Nephron progenitor cell (in vitro differentiated cells): ENCODE measurements around the gene KRTAP5-5.
"Not testable (repeated sequence)": the region's sequence is repeated elsewhere in the genome, so short reads cannot be mapped to it uniquely, and the experiment has no call there.

ENCODE experiments used
- DNase-seq: peaks from one replicate; pipeline ENCODE4 v3.0.0; 2021
- H3K27ac Mint-ChIP-seq: 2 replicates; pipeline ENCODE4 v1.8.0; 2021; ENCODE audit warnings: mild to moderate bottlenecking, moderate library complexity, mixed read lengths
- H3K27me3 Mint-ChIP-seq: 2 replicates; pipeline ENCODE4 v1.8.0; 2021; ENCODE audit warnings: mild to moderate bottlenecking, low read depth, mixed read lengths; ENCODE audit not compliant: poor library complexity
- H3K36me3 Mint-ChIP-seq: 2 replicates; pipeline ENCODE4 v1.8.0; 2021; ENCODE audit warnings: low read depth, mixed read lengths
- H3K4me1 Mint-ChIP-seq: 2 replicates; pipeline ENCODE4 v1.8.0; 2021; ENCODE audit warnings: mixed read lengths
- H3K4me3 Mint-ChIP-seq: 2 replicates; pipeline ENCODE4 v1.8.0; 2021; ENCODE audit warnings: mild to moderate bottlenecking, moderate library complexity, mixed read lengths
- H3K9me3 Mint-ChIP-seq: 2 replicates; pipeline ENCODE4 v1.8.0; 2021; ENCODE audit warnings: mild to moderate bottlenecking, moderate library complexity, mixed read lengths
- TF ChIP-seq, protein P1 (sequence below): fragments of 200-600 bp; sonication (generic); IDR thresholded peaks from 2 replicates; pipeline ENCODE4 v1.5.0; 2021; ENCODE audit warnings: antibody characterized with exemption

Gene KRTAP5-5

GRCh38 chr11:1645357-1645821 is 15.8 kb downstream of the KRTAP5-5 start:
- no peak overlapping the region for H3K27ac Mint-ChIP-seq
- no peaks in the 10 kb centered on the region for H3K36me3 Mint-ChIP-seq
- TF ChIP-seq, protein P1, sequence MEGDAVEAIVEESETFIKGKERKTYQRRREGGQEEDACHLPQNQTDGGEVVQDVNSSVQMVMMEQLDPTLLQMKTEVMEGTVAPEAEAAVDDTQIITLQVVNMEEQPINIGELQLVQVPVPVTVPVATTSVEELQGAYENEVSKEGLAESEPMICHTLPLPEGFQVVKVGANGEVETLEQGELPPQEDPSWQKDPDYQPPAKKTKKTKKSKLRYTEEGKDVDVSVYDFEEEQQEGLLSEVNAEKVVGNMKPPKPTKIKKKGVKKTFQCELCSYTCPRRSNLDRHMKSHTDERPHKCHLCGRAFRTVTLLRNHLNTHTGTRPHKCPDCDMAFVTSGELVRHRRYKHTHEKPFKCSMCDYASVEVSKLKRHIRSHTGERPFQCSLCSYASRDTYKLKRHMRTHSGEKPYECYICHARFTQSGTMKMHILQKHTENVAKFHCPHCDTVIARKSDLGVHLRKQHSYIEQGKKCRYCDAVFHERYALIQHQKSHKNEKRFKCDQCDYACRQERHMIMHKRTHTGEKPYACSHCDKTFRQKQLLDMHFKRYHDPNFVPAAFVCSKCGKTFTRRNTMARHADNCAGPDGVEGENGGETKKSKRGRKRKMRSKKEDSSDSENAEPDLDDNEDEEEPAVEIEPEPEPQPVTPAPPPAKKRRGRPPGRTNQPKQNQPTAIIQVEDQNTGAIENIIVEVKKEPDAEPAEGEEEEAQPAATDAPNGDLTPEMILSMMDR: no peak
- no peaks in the 10 kb centered on the region for H3K9me3 Mint-ChIP-seq
- peaks cover 25% of the 10 kb centered on the region for H3K27me3 Mint-ChIP-seq
- DNase-seq: no peak
- peaks cover 8% of the 10 kb centered on the region for H3K4me1 Mint-ChIP-seq
- H3K4me3 Mint-ChIP-seq: no peak overlapping the region

DNA sequence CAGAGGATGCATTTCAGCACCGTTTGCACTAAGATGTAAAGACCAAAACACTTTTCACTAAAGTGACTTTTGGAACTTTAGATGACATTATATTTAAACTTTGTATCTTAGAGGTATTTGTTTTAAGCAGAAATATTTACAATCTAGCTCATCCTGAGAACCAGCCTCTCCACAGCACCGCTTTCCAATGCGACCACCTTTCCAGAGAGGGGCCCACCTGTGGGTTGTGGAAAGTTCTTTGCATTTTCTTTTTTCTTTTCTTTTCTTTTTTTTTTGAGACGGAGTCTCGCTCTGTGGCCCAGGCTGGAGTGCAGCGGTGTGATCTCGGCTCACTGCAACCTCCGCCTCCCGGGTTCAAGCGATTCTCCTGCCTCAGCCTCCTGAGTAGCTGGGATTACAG is 17.0 kb downstream of the KRTAP5-5 start:
- not testable (repeated sequence) for H3K36me3 Mint-ChIP-seq, H3K4me1 Mint-ChIP-seq, H3K9me3 Mint-ChIP-seq, H3K27ac Mint-ChIP-seq, DNase-seq, H3K4me3 Mint-ChIP-seq
- peaks cover 26% of the 10 kb centered on the region for H3K27me3 Mint-ChIP-seq

- DNase-seq: no peak
- Mint-ChIP-seq H3K36me3 (no peaks in the 10 kb centered on the region), H3K27ac (no peak overlapping the region), H3K27me3 (peaks cover 23% of the 10 kb centered on the region), H3K4me3 (no peak overlapping the region), H3K4me1 (peaks cover 11% of the 10 kb centered on the region), H3K9me3 (no peaks in the 10 kb centered on the region)
- TF ChIP-seq, protein P1: no peak
Measured at GRCh38 chr11:1647901-1648652, 18.5 kb downstream of the KRTAP5-5 start.

- Mint-ChIP-seq H3K4me3 (no peak overlapping the region), H3K4me1 (peaks cover 13% of the 10 kb centered on the region), H3K9me3 (no peaks in the 10 kb centered on the region), H3K27ac (no peak overlapping the region), H3K27me3 (peaks cover 26% of the 10 kb centered on the region), H3K36me3 (no peaks in the 10 kb centered on the region)
- no peak for DNase-seq
- TF ChIP-seq, protein P1: no peak
Measured at GRCh38 chr11:1648653-1649420, 19.3 kb downstream of the KRTAP5-5 start.

- H3K27me3 Mint-ChIP-seq: peaks cover 22% of the 10 kb centered on the region
- no peaks in the 10 kb centered on the region for H3K9me3 Mint-ChIP-seq
- DNase-seq: no peak
- peaks cover 17% of the 10 kb centered on the region for H3K4me1 Mint-ChIP-seq
- no peak overlapping the region for H3K4me3 Mint-ChIP-seq
- TF ChIP-seq, protein P1: no peak
- H3K27ac Mint-ChIP-seq: no peak overlapping the region
- H3K36me3 Mint-ChIP-seq: no peaks in the 10 kb centered on the region
Measured at GRCh38 chr11:1650034-1650917, 20.7 kb downstream of the KRTAP5-5 start.

GRCh38 chr11:1650918-1651262 is 21.3 kb downstream of the KRTAP5-5 start:
- TF ChIP-seq, protein P1: no peak
- Mint-ChIP-seq H3K27me3 (peaks cover 21% of the 10 kb centered on the region), H3K4me3 (no peak overlapping the region), H3K9me3 (no peaks in the 10 kb centered on the region), H3K27ac (no peak overlapping the region), H3K4me1 (peaks cover 22% of the 10 kb centered on the region), H3K36me3 (no peaks in the 10 kb centered on the region)
- no peak for DNase-seq
